HCT116 (cell line): Measurements from ENCODE around the gene HMGB1.

Source experiments
- CTCF ChIP-seq, 3 experiments: fragments of 200-600 bp in 1 of 3; sonication (generic) in 1 of 3; IDR thresholded peaks in 2 of 3; conservative IDR thresholded peaks in 1 of 3; 2 replicates each; pipeline ENCODE4 v1.5.1; 2012 to 2017; ENCODE audit warnings: low read depth in 2 of 3, low read length in 2 of 3, antibody characterized with exemption in 1 of 3, borderline replicate concordance in 1 of 3, control low read depth in 1 of 3, mild to moderate bottlenecking in 1 of 3, mixed read lengths in 1 of 3, mixed run types in 1 of 3, moderate library complexity in 1 of 3; ENCODE audit not compliant: insufficient read depth in 1 of 3
- EZH2phosphoT487 ChIP-seq: fragments of 200-600 bp; IDR thresholded peaks from 2 replicates; pipeline ENCODE4 v1.6.1; 2018; ENCODE audit warnings: antibody characterized with exemption, borderline replicate concordance
- POLR2A ChIP-seq: IDR thresholded peaks from 2 replicates; pipeline ENCODE4 v1.7.0; 2011; ENCODE audit warnings: borderline replicate concordance; ENCODE audit not compliant: insufficient read depth, insufficient read length; ENCODE audit errors: extremely low read depth
- ZNF274 ChIP-seq: fragments of 200-500 bp; sonication (Bioruptor generic); IDR thresholded peaks from 2 replicates; pipeline ENCODE4 v1.6.1; 2014; ENCODE audit warnings: mild to moderate bottlenecking, low read depth, low read length, inconsistent platforms
- TF ChIP-seq, protein P1 (sequence below): IDR thresholded peaks from 2 replicates; pipeline ENCODE4 v1.6.1; 2012

GRCh38 chr13:30465593-30466357, at the start of gene HMGB1:
- TF ChIP-seq EZH2phosphoT487 (no peak), CTCF (IDR thresholded peaks at IDR 0.05 in 2 of 3, conservative IDR thresholded peaks at IDR 0.05 in 1 of 3; ENCODE audit: borderline replicate concordance in 1 of 3, insufficient read depth in 1 of 3, low read depth in 2 of 3, low read length in 2 of 3) (no peak), ZNF274 (no peak), POLR2A (peak; percentile 77)
- TF ChIP-seq, protein P1, sequence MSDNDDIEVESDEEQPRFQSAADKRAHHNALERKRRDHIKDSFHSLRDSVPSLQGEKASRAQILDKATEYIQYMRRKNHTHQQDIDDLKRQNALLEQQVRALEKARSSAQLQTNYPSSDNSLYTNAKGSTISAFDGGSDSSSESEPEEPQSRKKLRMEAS, result peak; percentile 77; the same call in 1 of the 2 replicates
